ENCODE results near the gene DLX3.

Gene DLX3

GRCh38 chr17:50023520-50023919 is 28.5 kb upstream of the DLX3 start:
- H3K4me3 ChIP-seq (ENCODE audit: low read depth, low read length) = no peak overlapping the region
- no peak for TF ChIP-seq CTCF (conservative IDR thresholded peaks at IDR 0.05; ENCODE audit: low read depth, low read length)
- no peak for DNase-seq (ENCODE audit: low read depth)

- DNase-seq (ENCODE audit: low read depth) = peak; percentile 53
- TF ChIP-seq CTCF (conservative IDR thresholded peaks at IDR 0.05; ENCODE audit: low read depth, low read length) = no peak
- no peak overlapping the region for H3K4me3 ChIP-seq (ENCODE audit: low read depth, low read length)
Observed at GRCh38 chr17:50022463-50023130, 27.6 kb upstream of the DLX3 start.

GRCh38 chr17:50021681-50022370 is 26.8 kb upstream of the DLX3 start:
- no peak overlapping the region for H3K4me3 ChIP-seq (ENCODE audit: low read depth, low read length)
- no peak for DNase-seq (ENCODE audit: low read depth)
- no peak for TF ChIP-seq CTCF (conservative IDR thresholded peaks at IDR 0.05; ENCODE audit: low read depth, low read length)

DNA sequence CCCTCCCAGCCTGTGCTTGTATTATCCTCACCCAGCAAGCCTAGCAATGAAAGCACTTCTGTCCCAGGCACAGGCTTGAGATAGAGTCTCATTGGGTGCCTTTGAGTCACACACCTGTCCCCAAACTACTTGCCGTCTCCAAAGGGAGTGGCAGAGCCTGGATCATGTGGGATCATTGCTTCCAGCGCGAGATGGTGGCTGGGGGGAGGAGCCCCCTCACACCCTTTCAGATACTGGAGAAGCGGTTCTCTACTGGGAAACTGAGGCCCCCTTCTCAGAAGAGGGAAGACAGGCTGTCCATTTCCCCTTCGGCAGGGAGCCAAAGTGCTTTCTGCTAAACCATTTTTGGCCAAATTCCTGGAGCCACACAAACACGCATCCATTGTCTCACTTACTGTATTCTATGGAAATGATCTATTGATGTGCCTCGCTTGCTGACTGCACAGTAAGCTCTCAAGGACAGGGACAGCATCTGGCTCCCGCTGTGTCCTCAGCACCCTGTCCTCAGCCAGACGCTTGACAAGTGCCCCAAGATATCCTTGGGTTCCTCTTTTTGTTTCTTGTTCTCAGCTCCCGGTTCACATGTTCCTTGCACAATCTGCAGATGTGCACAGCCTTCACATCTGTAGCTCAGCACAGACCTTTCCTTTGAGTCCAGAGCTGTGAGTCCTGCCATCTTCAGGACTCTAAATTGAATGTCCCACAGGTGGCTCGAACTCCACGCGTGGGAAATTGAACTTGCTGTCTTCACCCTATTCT is 26.0 kb upstream of the DLX3 start:
- TF ChIP-seq CTCF (conservative IDR thresholded peaks at IDR 0.05; ENCODE audit: low read depth, low read length) = no peak
- no peak overlapping the region for H3K4me3 ChIP-seq (ENCODE audit: low read depth, low read length)
- no peak for DNase-seq (ENCODE audit: low read depth)

DNA sequence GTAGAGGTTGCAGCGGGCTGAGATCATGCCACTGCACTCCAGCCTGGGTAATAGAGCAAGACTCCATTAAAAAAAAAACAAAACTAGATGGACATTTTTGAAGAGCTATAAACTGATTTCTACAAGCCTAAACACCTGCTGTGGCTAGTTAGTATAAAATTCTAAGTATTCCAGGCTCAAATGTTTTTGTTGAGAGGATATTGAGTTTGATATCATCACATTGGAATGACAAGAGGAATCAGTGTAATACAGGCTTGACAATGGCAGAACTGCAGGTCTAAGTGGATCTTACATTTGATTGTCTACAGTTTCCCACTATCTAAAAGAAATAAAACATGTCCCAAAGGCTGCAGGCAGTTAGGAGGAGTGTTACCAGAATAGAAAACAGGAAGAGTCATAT is 23.9 kb upstream of the DLX3 start:
- no peak overlapping the region for H3K4me3 ChIP-seq (ENCODE audit: low read depth, low read length)
- TF ChIP-seq CTCF (conservative IDR thresholded peaks at IDR 0.05; ENCODE audit: low read depth, low read length) = no peak
- DNase-seq (ENCODE audit: low read depth) = no peak

GRCh38 chr17:50015146-50015545 is 20.1 kb upstream of the DLX3 start:
- H3K4me3 ChIP-seq (ENCODE audit: low read depth, low read length) = no peak overlapping the region
- TF ChIP-seq CTCF (conservative IDR thresholded peaks at IDR 0.05; ENCODE audit: low read depth, low read length) = no peak
- no peak for DNase-seq (ENCODE audit: low read depth)
